HFFc6 (cell line): ENCODE measurements around the gene ZNF202. TPM values are rescaled to one million over a fixed set of nuclear protein-coding genes. Genes with fewer than 3 reads are reported as not detected.

Source experiments
- DNase-seq: peaks from one replicate; pipeline ENCODE4 v3.0.0-alpha.2; 2018
- H3K27ac Mint-ChIP-seq: 2 replicates; pipeline ENCODE4 v1.8.0; 2020; ENCODE audit warnings: mild to moderate bottlenecking, mixed read lengths
- H3K27me3 Mint-ChIP-seq: 2 replicates; pipeline ENCODE4 v1.8.0; 2021; ENCODE audit warnings: mild to moderate bottlenecking, moderate library complexity, mixed read lengths; ENCODE audit not compliant: insufficient read depth
- H3K36me3 Mint-ChIP-seq: 2 replicates; pipeline ENCODE4 v1.8.0; 2021; ENCODE audit warnings: low read depth, mixed read lengths
- H3K4me1 Mint-ChIP-seq: 2 replicates; pipeline ENCODE4 v1.8.0; 2020; ENCODE audit warnings: low read depth, mixed read lengths
- H3K4me3 Mint-ChIP-seq: 2 replicates; pipeline ENCODE4 v1.8.0; 2020; ENCODE audit warnings: mild to moderate bottlenecking, moderate library complexity, mixed read lengths
- H3K9me3 Mint-ChIP-seq: 2 replicates; pipeline ENCODE4 v1.8.0; 2020; ENCODE audit warnings: mild to moderate bottlenecking, mixed read lengths
- long read RNA-seq: library from polyadenylated mRNA; unstranded; transcript quantifications from one replicate; pipeline ENCODE4 v2.0.0, GENCODE V29; 2019
- total RNA-seq, 6 experiments: library from RNA; stranded (reverse); fragmentation: NEBNext Ultra II Directional; extraction: Animal tissue kit (Norgen Biotek cat#: 25700); gene quantifications; 2 replicates in 1 of 6; 3 replicates in 5 of 6; pipeline ENCODE4 v1.2.3, GENCODE V29; 2021
- TF ChIP-seq, protein P1 (sequence below): fragments of 200-600 bp; sonication (generic); IDR thresholded peaks from 2 replicates; pipeline ENCODE4 v1.5.0; 2021; ENCODE audit warnings: antibody characterized with exemption, mild to moderate bottlenecking

The ZNF202 gene
- total RNA-seq, result 1 to 10 TPM; 5.4 to 8.3 (median 6.8) TPM
- long read RNA-seq, partial matches to known transcripts, result 1 of 5 reads
- long read RNA-seq, other reads (novel, unspliced or antisense), result 3 of 5 reads

DNA sequence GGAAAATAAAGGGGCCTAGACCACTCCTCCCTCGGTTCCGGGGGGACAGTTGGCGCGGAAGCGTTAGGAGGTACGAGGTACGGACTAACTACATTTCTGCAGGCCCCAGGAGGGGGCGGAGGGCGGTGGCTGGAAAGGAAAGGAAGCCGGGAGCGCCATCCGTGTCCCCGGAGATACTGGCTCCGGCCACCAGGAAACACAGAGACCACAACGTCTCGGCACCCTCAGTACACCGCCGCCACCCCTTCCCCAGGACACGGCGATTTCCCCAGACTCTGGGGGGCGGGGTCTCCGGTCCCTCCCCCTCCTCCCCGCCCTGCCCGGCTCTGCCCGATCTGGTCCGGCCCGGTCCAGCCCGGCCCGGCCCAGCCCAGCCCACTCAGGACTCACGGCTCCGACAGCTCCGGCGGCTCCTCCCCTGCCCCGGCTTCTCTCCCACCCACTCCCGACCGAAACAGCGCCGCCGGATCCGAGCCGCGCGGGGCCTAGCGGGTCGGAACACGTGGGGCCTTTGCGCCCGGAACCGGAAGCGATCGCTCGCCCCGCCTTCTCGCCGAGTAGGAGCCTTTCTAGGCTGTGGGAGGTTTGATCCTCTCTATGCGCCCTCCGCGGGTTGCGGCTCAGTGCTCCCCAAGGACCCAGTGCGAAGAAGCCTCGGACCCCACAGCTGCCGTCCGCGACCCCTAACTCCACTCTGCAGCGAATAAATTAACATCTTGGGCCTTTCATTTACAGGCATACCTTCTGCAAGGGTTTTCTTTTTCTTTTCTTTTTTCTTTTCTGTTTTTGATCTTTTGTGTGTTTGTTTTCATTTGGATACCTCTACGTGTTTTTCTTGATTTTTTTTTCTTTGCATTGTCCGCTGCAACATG is at the start of gene ZNF202:
Gene ZNF202, minus strand, starts transcription at position 502 of the 872 bp plus-strand sequence. CDS start 10,772 bp downstream, outside the sequence.
- peaks cover 15% of the 10 kb centered on the region for H3K4me1 Mint-ChIP-seq
- H3K4me3 Mint-ChIP-seq, result peak within 1 kb of the TSS; percentile 93
- no peaks in the 10 kb centered on the region for H3K9me3 Mint-ChIP-seq
- peaks cover 8% of the 10 kb centered on the region for H3K27me3 Mint-ChIP-seq
- peak; percentile 85 for DNase-seq
- peaks cover 35% of the 10 kb centered on the region for H3K36me3 Mint-ChIP-seq
- TF ChIP-seq, protein P1, sequence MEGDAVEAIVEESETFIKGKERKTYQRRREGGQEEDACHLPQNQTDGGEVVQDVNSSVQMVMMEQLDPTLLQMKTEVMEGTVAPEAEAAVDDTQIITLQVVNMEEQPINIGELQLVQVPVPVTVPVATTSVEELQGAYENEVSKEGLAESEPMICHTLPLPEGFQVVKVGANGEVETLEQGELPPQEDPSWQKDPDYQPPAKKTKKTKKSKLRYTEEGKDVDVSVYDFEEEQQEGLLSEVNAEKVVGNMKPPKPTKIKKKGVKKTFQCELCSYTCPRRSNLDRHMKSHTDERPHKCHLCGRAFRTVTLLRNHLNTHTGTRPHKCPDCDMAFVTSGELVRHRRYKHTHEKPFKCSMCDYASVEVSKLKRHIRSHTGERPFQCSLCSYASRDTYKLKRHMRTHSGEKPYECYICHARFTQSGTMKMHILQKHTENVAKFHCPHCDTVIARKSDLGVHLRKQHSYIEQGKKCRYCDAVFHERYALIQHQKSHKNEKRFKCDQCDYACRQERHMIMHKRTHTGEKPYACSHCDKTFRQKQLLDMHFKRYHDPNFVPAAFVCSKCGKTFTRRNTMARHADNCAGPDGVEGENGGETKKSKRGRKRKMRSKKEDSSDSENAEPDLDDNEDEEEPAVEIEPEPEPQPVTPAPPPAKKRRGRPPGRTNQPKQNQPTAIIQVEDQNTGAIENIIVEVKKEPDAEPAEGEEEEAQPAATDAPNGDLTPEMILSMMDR, result peak; percentile 62
- peak within 1 kb of the TSS; percentile 82 for H3K27ac Mint-ChIP-seq

DNA sequence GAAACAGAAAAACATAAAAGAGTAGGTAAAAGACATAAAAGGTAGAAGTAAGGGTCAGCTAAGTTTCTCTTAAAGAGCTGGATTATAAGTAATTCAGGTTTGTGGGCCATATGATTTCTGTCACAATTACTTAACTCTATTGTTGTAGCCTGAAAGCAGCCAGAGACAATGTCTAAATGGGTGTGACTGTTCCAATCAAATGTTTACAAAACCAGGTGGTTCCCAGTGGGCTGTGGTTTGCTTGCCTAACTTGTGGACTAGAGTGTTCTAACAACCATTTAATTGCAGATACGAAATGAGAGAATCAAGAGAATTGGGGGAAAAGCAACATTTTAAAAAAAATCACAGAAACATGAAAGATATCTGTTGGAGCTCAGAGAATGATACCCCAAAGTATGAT is 42.1 kb upstream of the ZNF202 start:
- no peak for DNase-seq
- H3K9me3 Mint-ChIP-seq, result peaks cover 9% of the 10 kb centered on the region
- no peak overlapping the region for H3K4me3 Mint-ChIP-seq
- H3K27ac Mint-ChIP-seq, result no peak overlapping the region
- H3K4me1 Mint-ChIP-seq, result no peaks in the 10 kb centered on the region
- no peaks in the 10 kb centered on the region for H3K27me3 Mint-ChIP-seq
- TF ChIP-seq, protein P1, result no peak
- no peaks in the 10 kb centered on the region for H3K36me3 Mint-ChIP-seq

GRCh38 chr11:123778511-123778910 is 37.1 kb upstream of the ZNF202 start:
- TF ChIP-seq, protein P1, result no peak
- Mint-ChIP-seq H3K27ac (no peak overlapping the region), H3K36me3 (no peaks in the 10 kb centered on the region), H3K4me1 (no peaks in the 10 kb centered on the region), H3K27me3 (no peaks in the 10 kb centered on the region; the same call in 1 of the 2 replicates), H3K4me3 (no peak overlapping the region), H3K9me3 (no peaks in the 10 kb centered on the region; the same call in 1 of the 2 replicates)
- no peak for DNase-seq

- DNase-seq, result no peak
- H3K9me3 Mint-ChIP-seq, result no peaks in the 10 kb centered on the region
- no peaks in the 10 kb centered on the region for H3K36me3 Mint-ChIP-seq
- no peak overlapping the region for H3K27ac Mint-ChIP-seq
- no peaks in the 10 kb centered on the region; the same call in 1 of the 2 replicates for H3K27me3 Mint-ChIP-seq
- TF ChIP-seq, protein P1, result no peak
- H3K4me3 Mint-ChIP-seq, result no peak overlapping the region
- H3K4me1 Mint-ChIP-seq, result no peaks in the 10 kb centered on the region
Measured at GRCh38 chr11:123775715-123776549, 34.5 kb upstream of the ZNF202 start.

DNA sequence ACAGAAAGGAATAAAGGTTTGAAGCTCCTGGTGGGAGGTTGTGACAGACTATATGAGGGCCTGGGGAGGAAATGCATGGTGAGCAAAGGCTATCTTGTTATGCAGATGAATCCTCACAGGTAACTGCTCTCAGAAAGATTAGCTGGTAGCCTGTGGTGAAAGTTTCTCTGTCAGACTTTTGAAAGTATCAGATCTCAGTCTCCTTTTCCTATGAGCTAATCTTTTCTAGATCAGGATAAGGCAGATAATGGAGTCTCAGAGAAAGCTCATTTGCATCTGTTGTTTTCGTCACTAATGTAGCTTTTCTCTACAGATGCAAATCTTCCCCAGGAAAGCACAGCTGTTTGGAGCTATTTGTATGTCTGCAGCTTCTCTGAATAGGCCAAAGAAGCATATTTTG is 33.8 kb upstream of the ZNF202 start:
- H3K27me3 Mint-ChIP-seq, result no peaks in the 10 kb centered on the region; the same call in 1 of the 2 replicates
- no peak for DNase-seq
- TF ChIP-seq, protein P1, result no peak
- H3K9me3 Mint-ChIP-seq, result no peaks in the 10 kb centered on the region
- no peaks in the 10 kb centered on the region for H3K36me3 Mint-ChIP-seq
- H3K4me1 Mint-ChIP-seq, result no peaks in the 10 kb centered on the region
- H3K4me3 Mint-ChIP-seq, result no peak overlapping the region
- H3K27ac Mint-ChIP-seq, result no peak overlapping the region
